ENCODE measurements around the gene NUDT21. TPM values are rescaled to one million over a fixed set of nuclear protein-coding genes. Genes with fewer than 3 reads are reported as not detected.

Gene NUDT21
- polyA plus RNA-seq, 1 of the 3 experiments (the other 2 are of a cell fraction): 42.2 TPM

GRCh38 chr16:56422896-56423441 is 28.2 kb downstream of the NUDT21 start (continued):
- no peak for TF ChIP-seq ZBTB33 (IDR thresholded peaks at IDR 0.05; ENCODE audit: borderline replicate concordance, low read depth)
- no peak for TF ChIP-seq FOXJ3 (CRISPR knock-in tag; IDR thresholded peaks at IDR 0.05)
- no peak for TF ChIP-seq MEF2A (IDR thresholded peaks at IDR 0.05; ENCODE audit: borderline replicate concordance, low read depth)
- TF ChIP-seq CHD2 (IDR thresholded peaks at IDR 0.05; ENCODE audit: low read length, partially characterized antibody): no peak

- H3K9ac ChIP-seq: no peak overlapping the region
- CTCF ChIA-PET: no interaction called here
- no peaks in the 10 kb centered on the region for H3K36me3 ChIP-seq (replicated peaks in 1 of 2; ENCODE audit: control insufficient read depth in 1 of 2, insufficient read depth in 2 of 2, low read length in 1 of 2)
- POLR2A ChIA-PET: no interaction called here
- 98% methylated on average over 5 of the region's 5 CpGs for WGBS (ENCODE audit: low lambda C conversion rate)
- H2AFZ ChIP-seq (ENCODE audit: low read depth): no peak overlapping the region
- H3K9me2 ChIP-seq: no peaks in the 10 kb centered on the region
- H3K9me3 ChIP-seq: peaks cover 5% of the 10 kb centered on the region; the same call in 1 of the 2 replicates
- H3F3A ChIP-seq (replicated peaks; ENCODE audit: insufficient read depth): peaks cover 17% of the 10 kb centered on the region
- TF ChIP-seq RCOR1 (IDR thresholded peaks at IDR 0.05; ENCODE audit: low read length): no peak
- TF ChIP-seq TAF1 (IDR thresholded peaks at IDR 0.05; ENCODE audit: borderline replicate concordance, low read depth, low read length): no peak
- TF ChIP-seq MEF2A (IDR thresholded peaks at IDR 0.05; ENCODE audit: borderline replicate concordance, low read depth): no peak
- TF ChIP-seq RAD21 (IDR thresholded peaks at IDR 0.05; ENCODE audit: low read length): no peak
- no peak for TF ChIP-seq TCF12 (IDR thresholded peaks at IDR 0.05)
- no peak overlapping the region for H3K4me3 ChIP-seq (ENCODE audit: low read depth in 2 of 2, low read length in 1 of 2)
- no peak overlapping the region for H3K27ac ChIP-seq (ENCODE audit: low read depth in 2 of 2, low read length in 1 of 2)
- peaks cover 79% of the 10 kb centered on the region for H3K79me2 ChIP-seq (ENCODE audit: insufficient read depth)
- no peaks in the 10 kb centered on the region for H3K27me3 ChIP-seq (ENCODE audit: insufficient read depth)
- peaks cover 0 to 9% of the 10 kb centered on the region in 2 experiments; a peak in 3 of 4 replicates for H3K4me1 ChIP-seq (ENCODE audit: control insufficient read depth in 1 of 2, insufficient read depth in 2 of 2, low read depth in 1 of 2, low read length in 1 of 2)
- peaks cover 69% of the 10 kb centered on the region for H4K20me1 ChIP-seq (ENCODE audit: insufficient read depth)
- no peak overlapping the region for H3K4me2 ChIP-seq
- no peak for DNase-seq
Measured at GRCh38 chr16:56421976-56422669, 29.0 kb downstream of the NUDT21 start.

- peaks cover 5% of the 10 kb centered on the region; the same call in 1 of the 2 replicates for H3K9me3 ChIP-seq
- H3K27ac ChIP-seq (ENCODE audit: low read depth in 2 of 2, low read length in 1 of 2): no peak overlapping the region
- DNase-seq: no peak
- peaks cover 0 to 9% of the 10 kb centered on the region in 2 experiments; a peak in 3 of 4 replicates for H3K4me1 ChIP-seq (ENCODE audit: control insufficient read depth in 1 of 2, insufficient read depth in 2 of 2, low read depth in 1 of 2, low read length in 1 of 2)
- H3K9ac ChIP-seq: no peak overlapping the region
- CTCF ChIA-PET: interaction anchor here (1.1 kb wide), 1 partner anchor 20 kb away, joined by 3 read pairs; no protein-coding TSS in a partner anchor
- H3K27me3 ChIP-seq (ENCODE audit: insufficient read depth): no peaks in the 10 kb centered on the region
- H3K36me3 ChIP-seq (replicated peaks in 1 of 2; ENCODE audit: control insufficient read depth in 1 of 2, insufficient read depth in 2 of 2, low read length in 1 of 2): no peaks in the 10 kb centered on the region
- peaks cover 77% of the 10 kb centered on the region for H4K20me1 ChIP-seq (ENCODE audit: insufficient read depth)
- POLR2A ChIA-PET: no interaction called here
- H3F3A ChIP-seq (replicated peaks; ENCODE audit: insufficient read depth): peaks cover 9% of the 10 kb centered on the region
- WGBS (ENCODE audit: low lambda C conversion rate): 96% methylated on average over 2 of the region's 2 CpGs
- no peak overlapping the region for H3K4me2 ChIP-seq
- H3K9me2 ChIP-seq: no peaks in the 10 kb centered on the region
- H2AFZ ChIP-seq (ENCODE audit: low read depth): no peak overlapping the region
- peaks cover 87% of the 10 kb centered on the region for H3K79me2 ChIP-seq (ENCODE audit: insufficient read depth)
- no peak overlapping the region for H3K4me3 ChIP-seq (ENCODE audit: low read depth in 2 of 2, low read length in 1 of 2)
- TF ChIP-seq ZBTB33 (IDR thresholded peaks at IDR 0.05; ENCODE audit: borderline replicate concordance, low read depth) (no peak), TEAD4 (IDR thresholded peaks at IDR 0.05; ENCODE audit: borderline replicate concordance, insufficient read depth) (no peak), REST (IDR thresholded peaks at IDR 0.05; ENCODE audit: low read depth, low read length) (no peak), TAF1 (IDR thresholded peaks at IDR 0.05; ENCODE audit: borderline replicate concordance, low read depth, low read length) (no peak), IRF3 (IDR thresholded peaks at IDR 0.05; ENCODE audit: low read depth, low read length) (no peak), EZH2phosphoT487 (IDR thresholded peaks at IDR 0.05; ENCODE audit: borderline replicate concordance, low read depth) (no peak), EP300 (IDR thresholded peaks at IDR 0.05; ENCODE audit: borderline replicate concordance in 1 of 2, low read depth in 1 of 2, low read length in 1 of 2) (no peak)
Measured at GRCh38 chr16:56421313-56421712, 29.8 kb downstream of the NUDT21 start.
